Nephron progenitor cell (in vitro differentiated cells): ENCODE data around the gene TP53BP1.
A peak's percentile ranks its signal among the peaks of the same experiment; 100 is the strongest.

Source experiments
- DNase-seq: peaks from one replicate; pipeline ENCODE4 v3.0.0; 2021
- H3K27ac Mint-ChIP-seq: 2 replicates; pipeline ENCODE4 v1.8.0; 2021; ENCODE audit warnings: mild to moderate bottlenecking, moderate library complexity, mixed read lengths
- H3K27me3 Mint-ChIP-seq: 2 replicates; pipeline ENCODE4 v1.8.0; 2021; ENCODE audit warnings: mild to moderate bottlenecking, low read depth, mixed read lengths; ENCODE audit not compliant: poor library complexity
- H3K36me3 Mint-ChIP-seq: 2 replicates; pipeline ENCODE4 v1.8.0; 2021; ENCODE audit warnings: low read depth, mixed read lengths
- H3K4me1 Mint-ChIP-seq: 2 replicates; pipeline ENCODE4 v1.8.0; 2021; ENCODE audit warnings: mixed read lengths
- H3K4me3 Mint-ChIP-seq: 2 replicates; pipeline ENCODE4 v1.8.0; 2021; ENCODE audit warnings: mild to moderate bottlenecking, moderate library complexity, mixed read lengths
- H3K9me3 Mint-ChIP-seq: 2 replicates; pipeline ENCODE4 v1.8.0; 2021; ENCODE audit warnings: mild to moderate bottlenecking, moderate library complexity, mixed read lengths
- CTCF ChIP-seq: fragments of 200-600 bp; sonication (generic); IDR thresholded peaks from 2 replicates; pipeline ENCODE4 v1.5.0; 2021; ENCODE audit warnings: antibody characterized with exemption

Gene TP53BP1

GRCh38 chr15:43433661-43434303 lies 59.2 kb downstream of the TP53BP1 start:
- Mint-ChIP-seq H3K27me3 (peaks cover 3% of the 10 kb centered on the region), H3K4me1 (no peaks in the 10 kb centered on the region), H3K36me3 (peaks cover 73% of the 10 kb centered on the region), H3K9me3 (no peaks in the 10 kb centered on the region), H3K27ac (no peak overlapping the region), H3K4me3 (no peak overlapping the region)
- DNase-seq, result no peak
- no peak for TF ChIP-seq CTCF

- peaks cover 68% of the 10 kb centered on the region for H3K36me3 Mint-ChIP-seq
- DNase-seq, result no peak
- peaks cover 3% of the 10 kb centered on the region for H3K27me3 Mint-ChIP-seq
- H3K4me3 Mint-ChIP-seq, result no peak overlapping the region
- no peak overlapping the region for H3K27ac Mint-ChIP-seq
- H3K9me3 Mint-ChIP-seq, result no peaks in the 10 kb centered on the region
- H3K4me1 Mint-ChIP-seq, result no peaks in the 10 kb centered on the region
- TF ChIP-seq CTCF, result no peak
Observed at GRCh38 chr15:43433165-43433564, 59.8 kb downstream of the TP53BP1 start.

GRCh38 chr15:43429687-43430086 lies 63.3 kb downstream of the TP53BP1 start:
- Mint-ChIP-seq H3K4me3 (no peak overlapping the region), H3K36me3 (peaks cover 69% of the 10 kb centered on the region), H3K9me3 (no peaks in the 10 kb centered on the region), H3K27me3 (no peaks in the 10 kb centered on the region), H3K27ac (no peak overlapping the region), H3K4me1 (no peaks in the 10 kb centered on the region)
- DNase-seq, result no peak
- TF ChIP-seq CTCF, result no peak

- Mint-ChIP-seq H3K27me3 (no peaks in the 10 kb centered on the region), H3K27ac (no peak overlapping the region), H3K4me1 (no peaks in the 10 kb centered on the region), H3K36me3 (peaks cover 77% of the 10 kb centered on the region), H3K4me3 (no peak overlapping the region), H3K9me3 (no peaks in the 10 kb centered on the region)
- no peak for TF ChIP-seq CTCF
- no peak for DNase-seq
Observed at GRCh38 chr15:43423793-43424192, 69.2 kb downstream of the TP53BP1 start.

- H3K36me3 Mint-ChIP-seq, result peaks cover 77% of the 10 kb centered on the region
- H3K4me1 Mint-ChIP-seq, result no peaks in the 10 kb centered on the region
- peak overlapping the region; percentile 79 for H3K27ac Mint-ChIP-seq
- no peak for TF ChIP-seq CTCF
- H3K4me3 Mint-ChIP-seq, result no peak overlapping the region
- DNase-seq, result no peak
- no peaks in the 10 kb centered on the region for H3K27me3 Mint-ChIP-seq
- no peaks in the 10 kb centered on the region for H3K9me3 Mint-ChIP-seq
Observed at GRCh38 chr15:43420876-43421275, 72.1 kb downstream of the TP53BP1 start.

GRCh38 chr15:43420435-43420834 lies 72.5 kb downstream of the TP53BP1 start:
- Mint-ChIP-seq H3K4me3 (no peak overlapping the region), H3K36me3 (peaks cover 81% of the 10 kb centered on the region), H3K27ac (peak overlapping the region; percentile 79), H3K9me3 (no peaks in the 10 kb centered on the region), H3K4me1 (no peaks in the 10 kb centered on the region), H3K27me3 (no peaks in the 10 kb centered on the region)
- TF ChIP-seq CTCF, result no peak
- no peak for DNase-seq
